SU-DHL-6 (cell line): ENCODE measurements around the gene IL36A.

Experiments
- H2AFZ ChIP-seq: fragments of 200-600 bp; sonication (generic); 2 replicates; pipeline ENCODE4 v1.6.1; 2014; ENCODE audit warnings: low read depth, mild to moderate bottlenecking, moderate library complexity, mixed read lengths, antibody characterized with exemption, low read length; ENCODE audit not compliant: severe bottlenecking
- H3F3A ChIP-seq: fragments of 200-600 bp; shearing (Covaris generic); 2 replicates; pipeline ENCODE4 v1.6.0; 2016; ENCODE audit warnings: antibody characterized with exemption, mild to moderate bottlenecking; ENCODE audit not compliant: insufficient read depth
- H3K27ac ChIP-seq: fragments of 200-600 bp; sonication (generic); 2 replicates; pipeline ENCODE4 v1.5.1; 2016; ENCODE audit warnings: low read depth, mild to moderate bottlenecking, low read length, moderate library complexity, mixed read lengths
- H3K27me3 ChIP-seq: fragments of 200-600 bp; sonication (generic), shearing (Covaris generic); 2 replicates; pipeline ENCODE4 v1.6.0; 2014; ENCODE audit warnings: mild to moderate bottlenecking, low read length
- H3K36me3 ChIP-seq: fragments of 200-600 bp; sonication (generic); 2 replicates; pipeline ENCODE4 v1.6.1; 2014; ENCODE audit warnings: mild to moderate bottlenecking, low read length, mixed read lengths
- H3K4me2 ChIP-seq: fragments of 300-600, 200-600 bp; shearing (Covaris generic), sonication (generic); 2 replicates; pipeline ENCODE4 v1.6.0; 2014; ENCODE audit warnings: low read length, low read depth, mild to moderate bottlenecking; ENCODE audit not compliant: poor library complexity, severe bottlenecking
- H3K4me3 ChIP-seq: fragments of 200-600 bp; sonication (generic); 2 replicates; pipeline ENCODE4 v1.5.1; 2014; ENCODE audit warnings: antibody characterized with exemption, low read length, mild to moderate bottlenecking, mixed read lengths; ENCODE audit not compliant: insufficient read depth, poor library complexity, severe bottlenecking
- H3K79me2 ChIP-seq: fragments of 200-600 bp; sonication (generic); 2 replicates; pipeline ENCODE4 v1.6.1; 2014; ENCODE audit warnings: mild to moderate bottlenecking, low read length, moderate library complexity; ENCODE audit not compliant: insufficient read depth
- H3K9ac ChIP-seq: fragments of 200-600 bp; sonication (generic); 2 replicates; pipeline ENCODE4 v1.7.0; 2014; ENCODE audit warnings: mild to moderate bottlenecking, low read length
- H3K9me2 ChIP-seq: fragments of 200-600 bp; sonication (generic); replicated peaks from 2 replicates; pipeline ENCODE4 v1.6.1; 2014; ENCODE audit warnings: low read length; ENCODE audit not compliant: insufficient read depth
- H3K9me3 ChIP-seq: fragments of 200-600 bp; sonication (generic); 2 replicates; pipeline ENCODE4 v1.6.1; 2014; ENCODE audit warnings: low read length, mixed read lengths; ENCODE audit not compliant: insufficient read depth
- H4K20me1 ChIP-seq: fragments of 200-600 bp; sonication (generic); 2 replicates; pipeline ENCODE4 v1.6.1; 2014; ENCODE audit warnings: low read depth, mild to moderate bottlenecking, antibody characterized with exemption, low read length, moderate library complexity, mixed read lengths
- CTCF ChIP-seq: fragments of 200-600 bp; sonication (generic); IDR thresholded peaks from one replicate; pipeline ENCODE4 v1.5.1; 2017; ENCODE audit warnings: antibody characterized with exemption, mild to moderate bottlenecking, low read length, moderate library complexity; ENCODE audit not compliant: insufficient read depth, poor library complexity, severe bottlenecking
- EZH2phosphoT487 ChIP-seq: fragments of 200-600 bp; sonication (generic), shearing (Covaris generic); conservative IDR thresholded peaks from 2 replicates; pipeline ENCODE4 v1.6.1; 2018; ENCODE audit warnings: mild to moderate bottlenecking, antibody characterized with exemption, low read length, moderate library complexity, mixed read lengths

The IL36A gene

GRCh38 chr2:112995346-112995920 is 9.8 kb upstream of the IL36A start:
- Histone ChIP-seq H3K36me3 (no peaks in the 10 kb centered on the region), H3K4me3 (no peak overlapping the region), H3K9me2 (no peaks in the 10 kb centered on the region), H4K20me1 (no peaks in the 10 kb centered on the region), H3K27me3 (peaks cover 8% of the 10 kb centered on the region; the same call in 1 of the 2 replicates), H3K79me2 (no peaks in the 10 kb centered on the region), H3K27ac (no peak overlapping the region), H3K9ac (no peak overlapping the region), H3K9me3 (peaks cover 6% of the 10 kb centered on the region), H3F3A (no peaks in the 10 kb centered on the region), H3K4me2 (no peak overlapping the region), H2AFZ (no peak overlapping the region)
- TF ChIP-seq EZH2phosphoT487: no peak

- no peaks in the 10 kb centered on the region for H3K9me2 ChIP-seq
- H3K27me3 ChIP-seq: peaks cover 8% of the 10 kb centered on the region; the same call in 1 of the 2 replicates
- H3K4me2 ChIP-seq: no peak overlapping the region
- peaks cover 10% of the 10 kb centered on the region for H3K9me3 ChIP-seq
- H4K20me1 ChIP-seq: no peaks in the 10 kb centered on the region
- H3K79me2 ChIP-seq: no peaks in the 10 kb centered on the region
- no peak for TF ChIP-seq EZH2phosphoT487
- H3K27ac ChIP-seq: no peak overlapping the region
- H2AFZ ChIP-seq: no peak overlapping the region
- H3K36me3 ChIP-seq: no peaks in the 10 kb centered on the region
- H3K9ac ChIP-seq: no peak overlapping the region
- H3K4me3 ChIP-seq: no peak overlapping the region
- no peaks in the 10 kb centered on the region for H3F3A ChIP-seq
These were observed 8.6 kb upstream of the IL36A start for GRCh38 chr2:112996635-112997034.

- Histone ChIP-seq H3K4me2 (no peak overlapping the region), H3K27ac (no peak overlapping the region), H3K36me3 (no peaks in the 10 kb centered on the region), H3K9me2 (no peaks in the 10 kb centered on the region), H4K20me1 (no peaks in the 10 kb centered on the region), H3K27me3 (peaks cover 8% of the 10 kb centered on the region; the same call in 1 of the 2 replicates), H3K79me2 (no peaks in the 10 kb centered on the region), H2AFZ (no peak overlapping the region), H3K9me3 (peaks cover 10% of the 10 kb centered on the region), H3F3A (no peaks in the 10 kb centered on the region), H3K4me3 (no peak overlapping the region), H3K9ac (no peak overlapping the region)
- no peak for TF ChIP-seq CTCF
These were observed 8.1 kb upstream of the IL36A start for GRCh38 chr2:112997151-112997550.

- Histone ChIP-seq H3K27me3 (no peaks in the 10 kb centered on the region), H4K20me1 (no peaks in the 10 kb centered on the region), H3K9me2 (no peaks in the 10 kb centered on the region), H3K36me3 (no peaks in the 10 kb centered on the region), H3K79me2 (no peaks in the 10 kb centered on the region), H3K4me3 (no peak overlapping the region), H3K4me2 (no peak overlapping the region), H3F3A (no peaks in the 10 kb centered on the region), H3K27ac (no peak overlapping the region), H3K9me3 (peaks cover 10% of the 10 kb centered on the region), H2AFZ (no peak overlapping the region), H3K9ac (no peak overlapping the region)
- TF ChIP-seq CTCF: no peak
- no peak for TF ChIP-seq EZH2phosphoT487
These were observed 4.8 kb upstream of the IL36A start for GRCh38 chr2:113000436-113000835.
